SU-DHL-6 (cell line): ENCODE results near the gene TLR6.

ENCODE experiments used
- H2AFZ ChIP-seq: fragments of 200-600 bp; sonication (generic); 2 replicates; pipeline ENCODE4 v1.6.1; 2014; ENCODE audit warnings: low read depth, mild to moderate bottlenecking, moderate library complexity, mixed read lengths, antibody characterized with exemption, low read length; ENCODE audit not compliant: severe bottlenecking
- H3F3A ChIP-seq: fragments of 200-600 bp; shearing (Covaris generic); 2 replicates; pipeline ENCODE4 v1.6.0; 2016; ENCODE audit warnings: antibody characterized with exemption, mild to moderate bottlenecking; ENCODE audit not compliant: insufficient read depth
- H3K27ac ChIP-seq: fragments of 200-600 bp; sonication (generic); 2 replicates; pipeline ENCODE4 v1.5.1; 2016; ENCODE audit warnings: low read depth, mild to moderate bottlenecking, low read length, moderate library complexity, mixed read lengths
- H3K27me3 ChIP-seq: fragments of 200-600 bp; sonication (generic), shearing (Covaris generic); 2 replicates; pipeline ENCODE4 v1.6.0; 2014; ENCODE audit warnings: mild to moderate bottlenecking, low read length
- H3K36me3 ChIP-seq: fragments of 200-600 bp; sonication (generic); 2 replicates; pipeline ENCODE4 v1.6.1; 2014; ENCODE audit warnings: mild to moderate bottlenecking, low read length, mixed read lengths
- H3K4me2 ChIP-seq: fragments of 300-600, 200-600 bp; shearing (Covaris generic), sonication (generic); 2 replicates; pipeline ENCODE4 v1.6.0; 2014; ENCODE audit warnings: low read length, low read depth, mild to moderate bottlenecking; ENCODE audit not compliant: poor library complexity, severe bottlenecking
- H3K4me3 ChIP-seq: fragments of 200-600 bp; sonication (generic); 2 replicates; pipeline ENCODE4 v1.5.1; 2014; ENCODE audit warnings: antibody characterized with exemption, low read length, mild to moderate bottlenecking, mixed read lengths; ENCODE audit not compliant: insufficient read depth, poor library complexity, severe bottlenecking
- H3K79me2 ChIP-seq: fragments of 200-600 bp; sonication (generic); 2 replicates; pipeline ENCODE4 v1.6.1; 2014; ENCODE audit warnings: mild to moderate bottlenecking, low read length, moderate library complexity; ENCODE audit not compliant: insufficient read depth
- H3K9ac ChIP-seq: fragments of 200-600 bp; sonication (generic); 2 replicates; pipeline ENCODE4 v1.7.0; 2014; ENCODE audit warnings: mild to moderate bottlenecking, low read length
- H3K9me2 ChIP-seq: fragments of 200-600 bp; sonication (generic); replicated peaks from 2 replicates; pipeline ENCODE4 v1.6.1; 2014; ENCODE audit warnings: low read length; ENCODE audit not compliant: insufficient read depth
- H3K9me3 ChIP-seq: fragments of 200-600 bp; sonication (generic); 2 replicates; pipeline ENCODE4 v1.6.1; 2014; ENCODE audit warnings: low read length, mixed read lengths; ENCODE audit not compliant: insufficient read depth
- H4K20me1 ChIP-seq: fragments of 200-600 bp; sonication (generic); 2 replicates; pipeline ENCODE4 v1.6.1; 2014; ENCODE audit warnings: low read depth, mild to moderate bottlenecking, antibody characterized with exemption, low read length, moderate library complexity, mixed read lengths
- CTCF ChIP-seq: fragments of 200-600 bp; sonication (generic); IDR thresholded peaks from one replicate; pipeline ENCODE4 v1.5.1; 2017; ENCODE audit warnings: antibody characterized with exemption, mild to moderate bottlenecking, low read length, moderate library complexity; ENCODE audit not compliant: insufficient read depth, poor library complexity, severe bottlenecking
- EZH2phosphoT487 ChIP-seq: fragments of 200-600 bp; sonication (generic), shearing (Covaris generic); conservative IDR thresholded peaks from 2 replicates; pipeline ENCODE4 v1.6.1; 2018; ENCODE audit warnings: mild to moderate bottlenecking, antibody characterized with exemption, low read length, moderate library complexity, mixed read lengths

The TLR6 gene

GRCh38 chr4:38819569-38819968 is 37.0 kb downstream of the TLR6 start:
- Histone ChIP-seq H2AFZ (no peak overlapping the region), H3K27ac (no peak overlapping the region; the same call in 1 of the 2 replicates), H3K27me3 (no peaks in the 10 kb centered on the region), H3K9me2 (no peaks in the 10 kb centered on the region), H3K9me3 (peaks cover 15% of the 10 kb centered on the region; the same call in 1 of the 2 replicates), H4K20me1 (no peaks in the 10 kb centered on the region), H3F3A (peaks cover 17% of the 10 kb centered on the region), H3K79me2 (no peaks in the 10 kb centered on the region), H3K4me2 (no peak overlapping the region), H3K36me3 (peaks cover 10% of the 10 kb centered on the region; the same call in 1 of the 2 replicates), H3K4me3 (no peak overlapping the region), H3K9ac (no peak overlapping the region)
- no peak for TF ChIP-seq EZH2phosphoT487
- no peak for TF ChIP-seq CTCF

DNA sequence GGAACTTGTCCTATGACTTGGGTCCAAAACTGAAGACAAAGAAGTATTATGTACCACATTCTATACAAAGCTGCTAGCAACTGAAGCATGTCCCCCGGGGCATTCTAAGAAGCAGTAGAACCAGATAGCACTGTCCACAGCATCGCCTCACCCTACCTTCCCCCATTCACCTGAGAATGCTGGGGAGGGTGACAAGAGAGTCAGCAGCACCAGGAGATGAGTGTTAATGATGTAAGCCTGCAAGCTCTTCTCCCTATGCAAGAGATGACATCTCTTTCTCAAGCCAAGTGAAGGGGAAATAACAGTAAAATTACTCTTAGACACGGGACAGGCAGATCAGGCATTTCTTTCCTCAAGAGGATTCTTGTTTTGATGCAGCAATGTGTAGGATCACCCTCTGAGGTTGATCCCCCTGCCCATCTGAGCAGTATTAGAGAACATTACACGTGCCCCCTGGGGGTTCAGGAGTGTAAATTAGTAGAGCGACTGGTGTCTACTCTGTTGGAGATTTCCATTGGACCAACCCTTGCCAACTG is 38.1 kb downstream of the TLR6 start:
- Histone ChIP-seq H3K9me2 (no peaks in the 10 kb centered on the region), H3K27ac (peak overlapping the region; percentile 35; the same call in 1 of the 2 replicates), H3F3A (peaks cover 17% of the 10 kb centered on the region), H3K9ac (no peak overlapping the region), H3K79me2 (no peaks in the 10 kb centered on the region), H3K4me3 (no peak overlapping the region), H2AFZ (no peak overlapping the region), H3K4me2 (peak overlapping the region; percentile 6), H3K27me3 (no peaks in the 10 kb centered on the region), H3K36me3 (0 out of 2 replicates have a peak, but pooled peaks cover 7% of the 10 kb centered on the region), H4K20me1 (no peaks in the 10 kb centered on the region), H3K9me3 (peaks cover 12% of the 10 kb centered on the region; the same call in 1 of the 2 replicates)
- TF ChIP-seq CTCF (no peak), EZH2phosphoT487 (no peak)

- Histone ChIP-seq H4K20me1 (no peaks in the 10 kb centered on the region), H3K4me2 (peak overlapping the region; percentile 73), H2AFZ (no peak overlapping the region), H3F3A (peaks cover 17% of the 10 kb centered on the region), H3K36me3 (0 out of 2 replicates have a peak, but pooled peaks cover 3% of the 10 kb centered on the region), H3K27ac (peak overlapping the region; percentile 83), H3K9me3 (peaks cover 7% of the 10 kb centered on the region; the same call in 1 of the 2 replicates), H3K27me3 (no peaks in the 10 kb centered on the region), H3K9me2 (no peaks in the 10 kb centered on the region), H3K79me2 (no peaks in the 10 kb centered on the region), H3K9ac (peak overlapping the region; percentile 54), H3K4me3 (peak overlapping the region; percentile 42)
- TF ChIP-seq EZH2phosphoT487 (no peak), CTCF (no peak)
Measured at GRCh38 chr4:38815885-38816782, 40.5 kb downstream of the TLR6 start.
